Liver (tissue), 9 donors: Measurements from ENCODE around the gene CCNE1. TPM values are rescaled to one million over a fixed set of nuclear protein-coding genes. Genes with fewer than 3 reads are reported as not detected.

Experiments used
- DNase-seq: peaks from one replicate; pipeline ENCODE4 v3.0.0-alpha.2; 2017; ENCODE audit warnings: low spot score
- H3K27ac ChIP-seq, 2 donors: one replicate each; pipeline ENCODE4 v1.7.0; 2013; ENCODE audit warnings: inconsistent platforms in 2 of 2, low read length in 2 of 2, control low read depth in 1 of 2, low read depth in 1 of 2, mild to moderate bottlenecking in 1 of 2
- H3K27me3 ChIP-seq, 4 donors: one replicate each; pipeline versions ENCODE4 v1.6.1 to v1.7.0; 2013; ENCODE audit warnings: low read length in 3 of 4, inconsistent platforms in 1 of 4, mild to moderate bottlenecking in 1 of 4, moderate library complexity in 1 of 4; ENCODE audit not compliant: control insufficient read depth in 4 of 4, insufficient read depth in 4 of 4
- H3K36me3 ChIP-seq, 4 donors: one replicate each; pipeline versions ENCODE4 v1.6.1 to v1.7.0; 2013; ENCODE audit warnings: low read length in 3 of 4, mild to moderate bottlenecking in 3 of 4, low read depth in 1 of 4, moderate library complexity in 1 of 4; ENCODE audit not compliant: control insufficient read depth in 4 of 4, insufficient read depth in 3 of 4
- H3K4me1 ChIP-seq, 4 donors: one replicate each; pipeline versions ENCODE4 v1.6.1 to v1.7.0; 2013; ENCODE audit warnings: low read length in 3 of 4, mild to moderate bottlenecking in 3 of 4, moderate library complexity in 1 of 4; ENCODE audit not compliant: control insufficient read depth in 4 of 4, insufficient read depth in 4 of 4
- H3K4me3 ChIP-seq, 3 donors: one replicate each; pipeline versions ENCODE4 v1.6.1 to v1.7.0; 2013; ENCODE audit warnings: low read length in 3 of 3, control low read depth in 1 of 3, low read depth in 1 of 3, mild to moderate bottlenecking in 1 of 3
- H3K9ac ChIP-seq, 2 donors: one replicate each; pipeline ENCODE4 v1.7.0; 2013; ENCODE audit warnings: low read length in 2 of 2, mild to moderate bottlenecking in 2 of 2, moderate library complexity in 2 of 2, control low read depth in 1 of 2, low read depth in 1 of 2
- H3K9me3 ChIP-seq, 4 donors: one replicate each; pipeline versions ENCODE4 v1.6.1 to v1.7.0; 2013; ENCODE audit warnings: low read length in 3 of 4; ENCODE audit not compliant: control insufficient read depth in 4 of 4
- EGR1 ChIP-seq, 2 donors: IDR thresholded peaks; 2 replicates each; pipeline ENCODE4 v1.6.1; 2016 to 2018; ENCODE audit warnings: antibody characterized with exemption in 2 of 2, low read depth in 2 of 2
- FOXA1 ChIP-seq: IDR thresholded peaks from 2 replicates; pipeline ENCODE4 v1.6.1; 2016; ENCODE audit warnings: antibody characterized with exemption
- FOXA2 ChIP-seq: IDR thresholded peaks from 2 replicates; pipeline ENCODE4 v1.6.1; 2016; ENCODE audit warnings: antibody characterized with exemption
- GABPA ChIP-seq, 2 donors: IDR thresholded peaks in 1 of 2; conservative IDR thresholded peaks in 1 of 2; 2 replicates each; pipeline ENCODE4 v1.6.1; 2016; ENCODE audit warnings: antibody characterized with exemption in 2 of 2, mild to moderate bottlenecking in 1 of 2, moderate library complexity in 1 of 2
- HNF4A ChIP-seq, 2 donors: conservative IDR thresholded peaks; 2 replicates each; pipeline ENCODE4 v1.6.1; 2016; ENCODE audit warnings: antibody characterized with exemption in 2 of 2, mild to moderate bottlenecking in 2 of 2
- HNF4G ChIP-seq: IDR thresholded peaks from 2 replicates; pipeline ENCODE4 v1.6.1; 2016; ENCODE audit warnings: antibody characterized with exemption
- NR2F2 ChIP-seq: IDR thresholded peaks from 2 replicates; pipeline ENCODE4 v1.6.1; 2016; ENCODE audit warnings: antibody characterized with exemption
- RAD21 ChIP-seq, 2 donors: IDR thresholded peaks; 2 replicates each; pipeline ENCODE4 v1.6.1; 2016; ENCODE audit warnings: antibody characterized with exemption in 2 of 2, mild to moderate bottlenecking in 2 of 2
- RXRA ChIP-seq, 2 donors: IDR thresholded peaks; 2 replicates each; pipeline ENCODE4 v1.6.1; 2017 to 2018; ENCODE audit warnings: antibody characterized with exemption in 2 of 2, mild to moderate bottlenecking in 1 of 2
- SP1 ChIP-seq: IDR thresholded peaks from 2 replicates; pipeline ENCODE4 v1.6.1; 2018; ENCODE audit warnings: antibody characterized with exemption, mild to moderate bottlenecking
- TAF1 ChIP-seq: conservative IDR thresholded peaks from 2 replicates; pipeline ENCODE4 v1.6.1; 2016; ENCODE audit warnings: antibody characterized with exemption, mild to moderate bottlenecking
- YY1 ChIP-seq: IDR thresholded peaks from 2 replicates; pipeline ENCODE4 v1.6.1; 2016; ENCODE audit warnings: antibody characterized with exemption, mild to moderate bottlenecking
- WGBS: extraction: QIAGEN DNeasy Blood & Tissue Kit; methylation state at CpG from one replicate; pipeline ENCODE4 v1.1.7; 2013; 5-methylcytosine and 5-hydroxymethylcytosine counted together
- polyA plus RNA-seq, 2 donors: library from polyadenylated mRNA; stranded (reverse) in 1 of 2; unstranded in 1 of 2; fragments of 200-250 nt in 1 of 2; fragments of >200 nt in 1 of 2; fragmentation: Nextera tagmentation in 1 of 2; extraction: Ambion mirVana in 1 of 2; gene quantifications; one replicate each; pipeline versions ENCODE4 v1.2.1 to v1.2.3, GENCODE V29; 2013 to 2015
- total RNA-seq, 2 donors: library from RNA; depleted of rRNA; stranded (reverse); fragments of >200 nt; gene quantifications; one replicate each; pipeline ENCODE4 v1.2.3, GENCODE V29; 2014
- TF ChIP-seq, protein P1 (sequence below): IDR thresholded peaks from 2 replicates; pipeline ENCODE4 v1.6.1; 2016; ENCODE audit warnings: antibody characterized with exemption, mild to moderate bottlenecking
- TF ChIP-seq, protein P2 (sequence below): IDR thresholded peaks from 2 replicates; pipeline ENCODE4 v1.6.1; 2016; ENCODE audit warnings: antibody characterized with exemption
- TF ChIP-seq, protein P3 (sequence below): IDR thresholded peaks from 2 replicates; pipeline ENCODE4 v1.6.1; 2016; ENCODE audit warnings: antibody characterized with exemption
- TF ChIP-seq, protein P4 (sequence below): IDR thresholded peaks from 2 replicates; pipeline ENCODE4 v1.6.1; 2016; ENCODE audit warnings: antibody characterized with exemption
- TF ChIP-seq, protein P5 (sequence below): fragments of 150-350 bp; IDR thresholded peaks from 2 replicates; pipeline ENCODE4 v1.5.1; 2017; ENCODE audit warnings: improper control_type of control experiment, low read depth, low read length; ENCODE audit not compliant: missing input control
- donor health status: healthy.
- donor health status: healthy.
- donor health status: healthy.
- donor health status: healthy.
- donor health status: healthy.

The CCNE1 gene
- total RNA-seq (10 to 100 TPM in 1 of 2 donors, under 1 TPM in 1; 0.84 to 19.5 TPM), polyA plus RNA-seq (under 1 TPM; 0.32 to 0.74 TPM)

DNA sequence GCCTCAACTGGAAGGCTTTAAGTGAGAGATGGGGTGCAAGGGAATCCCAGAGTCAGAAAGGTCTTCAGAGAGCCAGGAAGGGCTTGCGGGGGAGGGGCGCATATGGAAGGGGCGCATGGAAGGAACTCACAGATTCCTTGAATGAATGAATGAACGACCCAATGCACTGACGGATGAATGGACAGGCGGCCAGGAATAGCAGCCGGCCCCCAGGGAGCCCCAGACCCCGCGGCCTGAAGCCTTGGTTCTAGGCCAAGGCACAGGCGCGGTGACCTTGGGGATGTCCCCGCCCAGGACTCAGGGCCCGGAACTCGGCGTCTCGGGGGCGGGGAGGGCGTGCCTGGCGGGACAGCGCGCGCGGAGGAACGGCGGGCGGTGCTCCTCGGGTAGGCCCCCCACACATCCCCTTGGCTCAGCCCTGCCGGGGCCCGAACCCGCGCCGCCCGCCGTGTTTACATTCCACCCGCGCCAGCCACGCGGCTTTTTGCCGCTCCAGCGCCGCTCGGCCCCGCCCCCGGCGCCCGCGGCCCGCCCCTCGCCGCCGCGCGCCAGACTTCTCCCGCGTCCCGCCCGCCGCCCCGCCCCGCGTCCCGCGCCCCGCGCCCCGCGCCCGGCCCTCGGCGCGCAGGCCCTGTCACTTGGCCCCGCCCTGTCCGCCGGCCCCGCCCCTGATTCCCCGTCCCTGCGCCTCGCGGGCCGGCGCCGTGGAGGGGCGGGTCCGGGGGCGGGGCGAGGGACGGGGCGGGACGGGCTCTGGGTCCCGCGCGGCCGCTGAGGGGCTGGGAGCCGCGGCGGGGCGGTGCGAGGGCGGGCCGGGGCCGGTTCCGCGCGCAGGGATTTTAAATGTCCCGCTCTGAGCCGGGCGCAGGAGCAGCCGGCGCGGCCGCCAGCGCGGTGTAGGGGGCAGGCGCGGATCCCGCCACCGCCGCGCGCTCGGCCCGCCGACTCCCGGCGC, at the start of gene CCNE1:
TSS of gene CCNE1 (plus strand) at position 867 of the 955 bp plus-strand sequence. CDS start 565 bp downstream, outside the sequence.
- H3K27ac ChIP-seq: peak within 1 kb of the TSS in 1 of 2 donors; percentile 46
- H3K4me1 ChIP-seq: peaks cover 0 to 12% (median 4%) of the 10 kb centered on the region in 4 donors
- H3K4me3 ChIP-seq: peak within 1 kb of the TSS in 2 of 3 donors; percentile 60 to 84
- peak within 1 kb of the TSS in 1 of 2 donors; percentile 56 for H3K9ac ChIP-seq
- TF ChIP-seq YY1 (no peak), TAF1 (no peak), SP1 (no peak), NR2F2 (no peak), HNF4G (no peak), FOXA1 (no peak), RXRA (IDR thresholded peaks at IDR 0.05) (no peak), RAD21 (IDR thresholded peaks at IDR 0.05) (no peak), HNF4A (conservative IDR thresholded peaks at IDR 0.05) (no peak), EGR1 (IDR thresholded peaks at IDR 0.05; ENCODE audit: low read depth in 2 of 2) (no peak), GABPA (IDR thresholded peaks at IDR 0.05 in 1 of 2, conservative IDR thresholded peaks at IDR 0.05 in 1 of 2) (no peak), FOXA2 (no peak)
- TF ChIP-seq, protein P1, sequence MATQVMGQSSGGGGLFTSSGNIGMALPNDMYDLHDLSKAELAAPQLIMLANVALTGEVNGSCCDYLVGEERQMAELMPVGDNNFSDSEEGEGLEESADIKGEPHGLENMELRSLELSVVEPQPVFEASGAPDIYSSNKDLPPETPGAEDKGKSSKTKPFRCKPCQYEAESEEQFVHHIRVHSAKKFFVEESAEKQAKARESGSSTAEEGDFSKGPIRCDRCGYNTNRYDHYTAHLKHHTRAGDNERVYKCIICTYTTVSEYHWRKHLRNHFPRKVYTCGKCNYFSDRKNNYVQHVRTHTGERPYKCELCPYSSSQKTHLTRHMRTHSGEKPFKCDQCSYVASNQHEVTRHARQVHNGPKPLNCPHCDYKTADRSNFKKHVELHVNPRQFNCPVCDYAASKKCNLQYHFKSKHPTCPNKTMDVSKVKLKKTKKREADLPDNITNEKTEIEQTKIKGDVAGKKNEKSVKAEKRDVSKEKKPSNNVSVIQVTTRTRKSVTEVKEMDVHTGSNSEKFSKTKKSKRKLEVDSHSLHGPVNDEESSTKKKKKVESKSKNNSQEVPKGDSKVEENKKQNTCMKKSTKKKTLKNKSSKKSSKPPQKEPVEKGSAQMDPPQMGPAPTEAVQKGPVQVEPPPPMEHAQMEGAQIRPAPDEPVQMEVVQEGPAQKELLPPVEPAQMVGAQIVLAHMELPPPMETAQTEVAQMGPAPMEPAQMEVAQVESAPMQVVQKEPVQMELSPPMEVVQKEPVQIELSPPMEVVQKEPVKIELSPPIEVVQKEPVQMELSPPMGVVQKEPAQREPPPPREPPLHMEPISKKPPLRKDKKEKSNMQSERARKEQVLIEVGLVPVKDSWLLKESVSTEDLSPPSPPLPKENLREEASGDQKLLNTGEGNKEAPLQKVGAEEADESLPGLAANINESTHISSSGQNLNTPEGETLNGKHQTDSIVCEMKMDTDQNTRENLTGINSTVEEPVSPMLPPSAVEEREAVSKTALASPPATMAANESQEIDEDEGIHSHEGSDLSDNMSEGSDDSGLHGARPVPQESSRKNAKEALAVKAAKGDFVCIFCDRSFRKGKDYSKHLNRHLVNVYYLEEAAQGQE: no peak
- TF ChIP-seq, protein P2, sequence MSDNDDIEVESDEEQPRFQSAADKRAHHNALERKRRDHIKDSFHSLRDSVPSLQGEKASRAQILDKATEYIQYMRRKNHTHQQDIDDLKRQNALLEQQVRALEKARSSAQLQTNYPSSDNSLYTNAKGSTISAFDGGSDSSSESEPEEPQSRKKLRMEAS: no peak
- TF ChIP-seq, protein P3, sequence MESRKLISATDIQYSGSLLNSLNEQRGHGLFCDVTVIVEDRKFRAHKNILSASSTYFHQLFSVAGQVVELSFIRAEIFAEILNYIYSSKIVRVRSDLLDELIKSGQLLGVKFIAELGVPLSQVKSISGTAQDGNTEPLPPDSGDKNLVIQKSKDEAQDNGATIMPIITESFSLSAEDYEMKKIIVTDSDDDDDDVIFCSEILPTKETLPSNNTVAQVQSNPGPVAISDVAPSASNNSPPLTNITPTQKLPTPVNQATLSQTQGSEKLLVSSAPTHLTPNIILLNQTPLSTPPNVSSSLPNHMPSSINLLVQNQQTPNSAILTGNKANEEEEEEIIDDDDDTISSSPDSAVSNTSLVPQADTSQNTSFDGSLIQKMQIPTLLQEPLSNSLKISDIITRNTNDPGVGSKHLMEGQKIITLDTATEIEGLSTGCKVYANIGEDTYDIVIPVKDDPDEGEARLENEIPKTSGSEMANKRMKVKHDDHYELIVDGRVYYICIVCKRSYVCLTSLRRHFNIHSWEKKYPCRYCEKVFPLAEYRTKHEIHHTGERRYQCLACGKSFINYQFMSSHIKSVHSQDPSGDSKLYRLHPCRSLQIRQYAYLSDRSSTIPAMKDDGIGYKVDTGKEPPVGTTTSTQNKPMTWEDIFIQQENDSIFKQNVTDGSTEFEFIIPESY: no peak
- TF ChIP-seq, protein P4, sequence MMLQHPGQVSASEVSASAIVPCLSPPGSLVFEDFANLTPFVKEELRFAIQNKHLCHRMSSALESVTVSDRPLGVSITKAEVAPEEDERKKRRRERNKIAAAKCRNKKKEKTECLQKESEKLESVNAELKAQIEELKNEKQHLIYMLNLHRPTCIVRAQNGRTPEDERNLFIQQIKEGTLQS: no peak
- TF ChIP-seq, protein P5, sequence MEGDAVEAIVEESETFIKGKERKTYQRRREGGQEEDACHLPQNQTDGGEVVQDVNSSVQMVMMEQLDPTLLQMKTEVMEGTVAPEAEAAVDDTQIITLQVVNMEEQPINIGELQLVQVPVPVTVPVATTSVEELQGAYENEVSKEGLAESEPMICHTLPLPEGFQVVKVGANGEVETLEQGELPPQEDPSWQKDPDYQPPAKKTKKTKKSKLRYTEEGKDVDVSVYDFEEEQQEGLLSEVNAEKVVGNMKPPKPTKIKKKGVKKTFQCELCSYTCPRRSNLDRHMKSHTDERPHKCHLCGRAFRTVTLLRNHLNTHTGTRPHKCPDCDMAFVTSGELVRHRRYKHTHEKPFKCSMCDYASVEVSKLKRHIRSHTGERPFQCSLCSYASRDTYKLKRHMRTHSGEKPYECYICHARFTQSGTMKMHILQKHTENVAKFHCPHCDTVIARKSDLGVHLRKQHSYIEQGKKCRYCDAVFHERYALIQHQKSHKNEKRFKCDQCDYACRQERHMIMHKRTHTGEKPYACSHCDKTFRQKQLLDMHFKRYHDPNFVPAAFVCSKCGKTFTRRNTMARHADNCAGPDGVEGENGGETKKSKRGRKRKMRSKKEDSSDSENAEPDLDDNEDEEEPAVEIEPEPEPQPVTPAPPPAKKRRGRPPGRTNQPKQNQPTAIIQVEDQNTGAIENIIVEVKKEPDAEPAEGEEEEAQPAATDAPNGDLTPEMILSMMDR: no peak
- H3K36me3 ChIP-seq: no peaks in the 10 kb centered on the region
- WGBS: 3% methylated on average over 125 of the region's 125 CpGs
- peak; percentile 99 for DNase-seq
- no peaks in the 10 kb centered on the region for H3K27me3 ChIP-seq
- no peaks in the 10 kb centered on the region for H3K9me3 ChIP-seq
